ENCODE results near the gene WNT5A. TPM values are rescaled to one million over a fixed set of nuclear protein-coding genes. Genes with fewer than 3 reads are reported as not detected.
A peak's percentile ranks its signal among the peaks of the same experiment; 100 is the strongest.

Gene WNT5A
- total RNA-seq, 1 donor from 2014 or later: 45.8 TPM

- H3K79me2 ChIP-seq (ENCODE audit: insufficient read depth, low read length): peaks cover 9% of the 10 kb centered on the region
- no peaks in the 10 kb centered on the region for H3K9me3 ChIP-seq (ENCODE audit: insufficient read depth, low read depth, low read length)
- H3K36me3 ChIP-seq (ENCODE audit: insufficient read depth, low read length): no peaks in the 10 kb centered on the region
- Mint-ChIP-seq H3K4me3 (ENCODE audit: unreplicated experiment) (no peak overlapping the region), H3K9me3 (ENCODE audit: unreplicated experiment) (no peaks in the 10 kb centered on the region), H3K27ac (ENCODE audit: unreplicated experiment) (no peak overlapping the region), H3K27me3 (ENCODE audit: low read depth, unreplicated experiment) (peaks cover 7% of the 10 kb centered on the region), H3K4me1 (ENCODE audit: low read depth, unreplicated experiment) (peaks cover 15% of the 10 kb centered on the region), H3K36me3 (ENCODE audit: low read depth, unreplicated experiment) (no peaks in the 10 kb centered on the region)
- TF ChIP-seq CTCF (IDR thresholded peaks at IDR 0.05; ENCODE audit: insufficient read depth, low read depth, low read length) (no peak), EZH2 (IDR thresholded peaks at IDR 0.05; ENCODE audit: insufficient read depth, low read length) (no peak)
- no peak overlapping the region for H3K27ac ChIP-seq (ENCODE audit: low read depth, low read length)
- H3K9ac ChIP-seq (ENCODE audit: low read length): no peak overlapping the region
- no peak overlapping the region for H3K4me3 ChIP-seq (ENCODE audit: insufficient read depth, low read depth, low read length)
- H4K20me1 ChIP-seq (ENCODE audit: insufficient read depth, low read length): no peaks in the 10 kb centered on the region
- peaks cover 32% of the 10 kb centered on the region for H3K4me1 ChIP-seq (ENCODE audit: insufficient read depth, low read length)
- no peak overlapping the region for H3K4me2 ChIP-seq (ENCODE audit: low read length)
- FAIRE-seq: no peak
- H2AFZ ChIP-seq (ENCODE audit: low read depth, low read length): no peak overlapping the region
- DNase-seq (ENCODE audit: low read depth): no peak
- no peaks in the 10 kb centered on the region for H3K27me3 ChIP-seq (ENCODE audit: insufficient read depth, low read length)
Observed at GRCh38 chr3:55492976-55493375, 5.9 kb upstream of the WNT5A start.

GRCh38 chr3:55491296-55491816 is 4.2 kb upstream of the WNT5A start:
- peaks cover 32% of the 10 kb centered on the region for H3K4me1 ChIP-seq (ENCODE audit: insufficient read depth, low read length)
- no peak overlapping the region for H3K4me3 Mint-ChIP-seq (ENCODE audit: unreplicated experiment)
- H3K4me2 ChIP-seq (ENCODE audit: low read length): peak overlapping the region; percentile 63
- peak; percentile 32 for FAIRE-seq
- H3K9me3 ChIP-seq (ENCODE audit: insufficient read depth, low read depth, low read length): no peaks in the 10 kb centered on the region
- H3K4me3 ChIP-seq (ENCODE audit: insufficient read depth, low read depth, low read length): no peak overlapping the region
- H3K9me3 Mint-ChIP-seq (ENCODE audit: unreplicated experiment): no peaks in the 10 kb centered on the region
- peak; percentile 96 for DNase-seq (ENCODE audit: low read depth)
- TF ChIP-seq CTCF (IDR thresholded peaks at IDR 0.05; ENCODE audit: insufficient read depth, low read depth, low read length) (no peak), EZH2 (IDR thresholded peaks at IDR 0.05; ENCODE audit: insufficient read depth, low read length) (no peak)
- H2AFZ ChIP-seq (ENCODE audit: low read depth, low read length): no peak overlapping the region
- H3K79me2 ChIP-seq (ENCODE audit: insufficient read depth, low read length): peaks cover 26% of the 10 kb centered on the region
- no peak overlapping the region for H3K9ac ChIP-seq (ENCODE audit: low read length)
- peaks cover 15% of the 10 kb centered on the region for H3K4me1 Mint-ChIP-seq (ENCODE audit: low read depth, unreplicated experiment)
- no peaks in the 10 kb centered on the region for H3K27me3 ChIP-seq (ENCODE audit: insufficient read depth, low read length)
- H3K27me3 Mint-ChIP-seq (ENCODE audit: low read depth, unreplicated experiment): peaks cover 7% of the 10 kb centered on the region
- no peaks in the 10 kb centered on the region for H3K36me3 Mint-ChIP-seq (ENCODE audit: low read depth, unreplicated experiment)
- H3K27ac Mint-ChIP-seq (ENCODE audit: unreplicated experiment): no peak overlapping the region
- H4K20me1 ChIP-seq (ENCODE audit: insufficient read depth, low read length): no peaks in the 10 kb centered on the region
- no peak overlapping the region for H3K27ac ChIP-seq (ENCODE audit: low read depth, low read length)
- no peaks in the 10 kb centered on the region for H3K36me3 ChIP-seq (ENCODE audit: insufficient read depth, low read length)

- H3K36me3 ChIP-seq (ENCODE audit: insufficient read depth, low read length): no peaks in the 10 kb centered on the region
- H3K27me3 ChIP-seq (ENCODE audit: insufficient read depth, low read length): no peaks in the 10 kb centered on the region
- H3K4me1 Mint-ChIP-seq (ENCODE audit: low read depth, unreplicated experiment): peaks cover 15% of the 10 kb centered on the region
- peak overlapping the region; percentile 97 for H3K4me2 ChIP-seq (ENCODE audit: low read length)
- no peak overlapping the region for H3K4me3 Mint-ChIP-seq (ENCODE audit: unreplicated experiment)
- no peaks in the 10 kb centered on the region for H4K20me1 ChIP-seq (ENCODE audit: insufficient read depth, low read length)
- no peaks in the 10 kb centered on the region for H3K9me3 Mint-ChIP-seq (ENCODE audit: unreplicated experiment)
- H3K79me2 ChIP-seq (ENCODE audit: insufficient read depth, low read length): peaks cover 35% of the 10 kb centered on the region
- H3K27ac ChIP-seq (ENCODE audit: low read depth, low read length): no peak overlapping the region
- no peaks in the 10 kb centered on the region for H3K9me3 ChIP-seq (ENCODE audit: insufficient read depth, low read depth, low read length)
- H2AFZ ChIP-seq (ENCODE audit: low read depth, low read length): no peak overlapping the region
- no peak for FAIRE-seq
- H3K27me3 Mint-ChIP-seq (ENCODE audit: low read depth, unreplicated experiment): peaks cover 7% of the 10 kb centered on the region
- TF ChIP-seq EZH2 (IDR thresholded peaks at IDR 0.05; ENCODE audit: insufficient read depth, low read length): no peak
- TF ChIP-seq CTCF (IDR thresholded peaks at IDR 0.05; ENCODE audit: insufficient read depth, low read depth, low read length): no peak
- peaks cover 32% of the 10 kb centered on the region for H3K4me1 ChIP-seq (ENCODE audit: insufficient read depth, low read length)
- DNase-seq (ENCODE audit: low read depth): no peak
- peak overlapping the region; percentile 0 for H3K9ac ChIP-seq (ENCODE audit: low read length)
- peak overlapping the region; percentile 47 for H3K27ac Mint-ChIP-seq (ENCODE audit: unreplicated experiment)
- H3K36me3 Mint-ChIP-seq (ENCODE audit: low read depth, unreplicated experiment): no peaks in the 10 kb centered on the region
- no peak overlapping the region for H3K4me3 ChIP-seq (ENCODE audit: insufficient read depth, low read depth, low read length)
Observed at GRCh38 chr3:55490276-55490913, 3.3 kb upstream of the WNT5A start.

Measured in astrocyte (in vitro differentiated cells and primary cell).